ENCODE data around the gene ALOXE3.
A peak's percentile ranks its signal among the peaks of the same experiment; 100 is the strongest.

ALOXE3 gene

DNA sequence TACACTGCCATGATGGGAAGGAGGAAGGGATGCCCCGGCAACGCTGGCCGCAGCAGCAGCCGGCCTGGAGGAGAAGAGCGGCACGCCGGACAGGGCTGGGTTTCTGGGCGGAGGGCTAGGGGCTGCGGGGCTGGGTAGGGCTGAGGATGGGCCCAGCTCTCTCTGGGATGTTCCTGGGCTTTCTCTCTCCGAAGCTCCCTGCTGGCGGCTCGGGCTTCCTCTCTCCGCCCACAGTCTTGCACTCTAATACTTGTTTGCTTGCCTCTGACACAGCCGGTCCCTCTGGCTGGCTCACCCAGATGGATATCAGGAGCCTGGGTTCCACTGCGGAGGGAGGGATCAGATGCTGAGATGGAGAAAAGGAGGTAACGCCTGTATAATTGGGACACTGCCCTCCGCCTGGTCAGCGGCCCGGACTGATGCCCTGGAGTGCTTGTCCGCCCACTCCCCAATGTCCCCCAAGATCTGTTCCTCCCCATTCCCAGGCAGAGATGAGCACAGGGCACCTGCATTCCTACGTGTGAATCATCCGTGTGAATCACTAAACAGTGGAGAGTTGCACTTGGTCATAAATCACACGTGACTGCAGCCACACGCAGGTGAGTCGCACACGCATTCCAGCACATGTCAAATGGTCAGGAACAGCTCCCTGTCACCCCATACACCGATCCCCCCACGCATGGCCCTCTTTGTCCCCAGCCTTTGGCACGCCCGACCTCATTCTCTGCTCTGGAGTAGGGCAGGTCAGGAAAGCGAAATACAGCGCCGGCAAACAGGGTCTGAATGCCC lies at the start of gene ALOXE3:
Gene ALOXE3 (minus strand): TSS at position 535 of the 789 bp plus-strand sequence. CDS start 524 bp downstream, at position 11.
- POLR2A ChIA-PET (ENCODE audit: low non-redundant PET): interaction anchor here (0.5 kb wide), 1 partner anchor 102 kb away, joined by 3 read pairs; no protein-coding TSS in a partner anchor
- DNase-seq (ENCODE audit: low spot score): peak; percentile 91
- H3K27ac ChIP-seq: peak within 1 kb of the TSS; percentile 95
- TF ChIP-seq, protein P1, sequence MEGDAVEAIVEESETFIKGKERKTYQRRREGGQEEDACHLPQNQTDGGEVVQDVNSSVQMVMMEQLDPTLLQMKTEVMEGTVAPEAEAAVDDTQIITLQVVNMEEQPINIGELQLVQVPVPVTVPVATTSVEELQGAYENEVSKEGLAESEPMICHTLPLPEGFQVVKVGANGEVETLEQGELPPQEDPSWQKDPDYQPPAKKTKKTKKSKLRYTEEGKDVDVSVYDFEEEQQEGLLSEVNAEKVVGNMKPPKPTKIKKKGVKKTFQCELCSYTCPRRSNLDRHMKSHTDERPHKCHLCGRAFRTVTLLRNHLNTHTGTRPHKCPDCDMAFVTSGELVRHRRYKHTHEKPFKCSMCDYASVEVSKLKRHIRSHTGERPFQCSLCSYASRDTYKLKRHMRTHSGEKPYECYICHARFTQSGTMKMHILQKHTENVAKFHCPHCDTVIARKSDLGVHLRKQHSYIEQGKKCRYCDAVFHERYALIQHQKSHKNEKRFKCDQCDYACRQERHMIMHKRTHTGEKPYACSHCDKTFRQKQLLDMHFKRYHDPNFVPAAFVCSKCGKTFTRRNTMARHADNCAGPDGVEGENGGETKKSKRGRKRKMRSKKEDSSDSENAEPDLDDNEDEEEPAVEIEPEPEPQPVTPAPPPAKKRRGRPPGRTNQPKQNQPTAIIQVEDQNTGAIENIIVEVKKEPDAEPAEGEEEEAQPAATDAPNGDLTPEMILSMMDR (conservative IDR thresholded peaks at IDR 0.05; ENCODE audit: low read depth): no peak
- CTCF ChIA-PET: interaction anchor here (0.7 to 5.0 kb wide), 9 partner anchors 8 to 179 kb away, joined by 3 to 48 read pairs (median 6); no protein-coding TSS in a partner anchor

DNA sequence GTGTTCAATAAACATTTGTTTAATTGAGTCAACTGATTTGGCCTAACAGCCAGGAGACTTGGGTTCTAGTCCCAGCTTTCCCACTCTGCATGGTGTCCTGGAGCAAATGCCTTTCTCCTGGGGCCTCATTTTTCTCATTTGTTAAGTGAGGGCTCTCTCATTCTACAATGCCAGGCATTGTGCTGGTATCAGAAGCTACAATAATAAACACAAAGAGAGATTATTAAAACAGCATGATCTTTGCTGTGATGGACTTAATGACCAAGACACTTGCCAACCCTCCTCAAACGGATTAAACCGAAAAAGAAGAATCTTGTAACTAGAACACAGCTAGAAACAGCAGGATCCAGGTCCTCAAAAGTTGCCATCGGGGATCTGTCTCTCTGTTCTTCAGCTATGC lies 49.2 kb upstream of the ALOXE3 start:
- peak overlapping the region; percentile 90 for H3K27ac ChIP-seq
- CTCF ChIA-PET: interaction anchor here (0.6 to 0.7 kb wide), 2 partner anchors 87 to 276 kb away, joined by 3 read pairs; no protein-coding TSS in a partner anchor
- POLR2A ChIA-PET (ENCODE audit: low non-redundant PET): no interaction called here

DNA sequence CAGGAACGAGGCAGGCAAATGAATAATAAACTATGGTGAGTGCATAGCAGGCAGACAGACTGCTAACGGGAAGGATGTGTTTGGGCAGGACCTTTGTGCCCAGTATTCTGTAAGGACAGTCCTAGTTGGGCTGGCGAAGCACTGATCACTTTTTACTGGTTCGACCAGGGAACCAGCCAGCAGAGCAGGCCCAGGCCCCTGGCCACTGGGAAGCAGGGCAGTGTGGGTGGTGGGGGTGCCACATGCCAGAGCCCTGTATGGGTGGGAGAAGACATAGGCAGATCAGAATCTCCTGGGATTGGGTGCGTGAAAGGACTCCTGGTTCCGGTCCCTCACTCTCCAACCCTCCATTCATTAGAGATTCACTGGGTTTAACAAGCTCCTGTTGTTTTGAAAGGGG lies 48.4 kb upstream of the ALOXE3 start:
- no peak for DNase-seq (ENCODE audit: low spot score)
- POLR2A ChIA-PET (ENCODE audit: low non-redundant PET): no interaction called here
- TF ChIP-seq, protein P1 (conservative IDR thresholded peaks at IDR 0.05; ENCODE audit: low read depth): no peak
- peak overlapping the region; percentile 90 for H3K27ac ChIP-seq
- CTCF ChIA-PET: no interaction called here

More for the DNA sequence above, 49.2 kb upstream of the ALOXE3 start:
- TF ChIP-seq, protein P1 (conservative IDR thresholded peaks at IDR 0.05; ENCODE audit: low read depth): no peak
- DNase-seq (ENCODE audit: low spot score): no peak

DNA sequence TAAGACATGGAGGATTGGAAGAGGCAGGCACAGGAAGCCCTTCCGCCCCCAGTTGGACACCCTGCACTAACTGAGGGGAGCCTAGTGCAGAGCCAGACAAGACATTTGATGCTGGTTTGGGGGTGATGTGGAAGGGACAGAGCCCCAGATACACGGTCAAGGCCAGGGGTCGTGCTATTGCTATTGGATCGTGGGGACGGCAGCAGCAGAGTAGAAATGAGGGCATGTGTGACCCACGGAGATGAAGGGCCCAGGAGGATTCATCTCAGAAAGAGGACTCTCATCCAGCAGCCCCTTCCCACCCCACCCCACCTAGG lies 46.5 kb upstream of the ALOXE3 start:
- CTCF ChIA-PET: interaction anchor here (1.3 kb wide), 1 partner anchor 21 kb away, joined by 5 read pairs; no protein-coding TSS in a partner anchor
- no peak for DNase-seq (ENCODE audit: low spot score)
- TF ChIP-seq, protein P1 (conservative IDR thresholded peaks at IDR 0.05; ENCODE audit: low read depth): no peak
- POLR2A ChIA-PET (ENCODE audit: low non-redundant PET): no interaction called here
- peak overlapping the region; percentile 90 for H3K27ac ChIP-seq

DNA sequence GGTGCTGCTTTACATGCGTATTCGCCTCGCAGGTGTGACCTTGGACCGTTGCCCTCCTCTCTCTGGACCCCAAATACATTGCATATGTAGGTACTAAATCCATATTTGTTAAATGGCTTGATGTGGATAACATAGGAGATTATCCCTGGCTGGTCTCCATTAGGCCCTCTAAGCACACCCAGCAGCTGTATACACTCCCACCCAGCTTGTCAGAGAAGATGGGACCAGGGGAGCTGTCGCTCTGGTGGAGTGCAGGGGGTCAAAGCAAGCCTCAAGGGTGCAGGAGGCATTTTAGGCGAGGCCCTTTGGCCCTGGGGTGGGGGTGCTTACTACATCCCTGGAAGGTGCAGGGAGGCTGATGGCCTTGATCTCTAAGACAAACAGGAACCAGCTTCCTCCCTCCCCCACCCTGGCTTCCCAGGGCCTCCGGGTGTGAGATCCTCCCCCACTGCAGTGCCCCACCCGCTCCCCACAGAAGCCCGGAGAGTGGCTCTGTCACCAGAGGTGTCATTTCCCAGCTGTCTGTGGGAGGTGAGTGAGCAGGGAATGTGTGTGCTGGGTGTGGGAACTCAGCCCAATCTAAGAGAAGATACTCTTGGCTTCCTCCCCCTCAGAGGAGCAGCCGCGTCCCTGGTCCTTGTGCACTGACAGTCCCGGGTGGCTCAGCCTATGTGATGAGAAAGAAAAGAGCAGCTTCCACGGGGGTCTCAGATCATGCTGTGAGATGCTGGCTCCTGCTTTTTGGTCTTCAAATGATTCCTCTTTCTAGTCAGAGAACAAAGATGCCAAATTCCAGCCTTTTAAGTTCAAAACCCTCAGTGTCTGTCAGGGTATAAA lies 45.9 kb upstream of the ALOXE3 start:
- H3K27ac ChIP-seq: peak overlapping the region; percentile 90
- DNase-seq (ENCODE audit: low spot score): no peak
- ChIA-PET POLR2A (ENCODE audit: low non-redundant PET) (interaction anchor here (0.6 to 1.0 kb wide), 2 partner anchors 9 kb away, joined by 3 to 4 read pairs; no protein-coding TSS in a partner anchor), CTCF (interaction anchor here (1.3 kb wide), 1 partner anchor 22 kb away, joined by 5 read pairs; no protein-coding TSS in a partner anchor)
- TF ChIP-seq, protein P1 (conservative IDR thresholded peaks at IDR 0.05; ENCODE audit: low read depth): no peak
